GM12801 (cell line): ENCODE data around the gene ARHGEF3.

Experiments
- CTCF ChIP-seq: IDR thresholded peaks from one replicate; pipeline ENCODE4 v1.5.1; 2011; ENCODE audit warnings: control low read depth; ENCODE audit not compliant: insufficient read length; ENCODE audit errors: extremely low read depth

Gene ARHGEF3

GRCh38 chr3:56818156-56818985 lies 16.6 kb upstream of the ARHGEF3 start:
- TF ChIP-seq CTCF: no peak

- TF ChIP-seq CTCF: no peak
Observed at GRCh38 chr3:56817646-56818045, 15.9 kb upstream of the ARHGEF3 start.

- TF ChIP-seq CTCF: no peak
Observed at GRCh38 chr3:56816061-56816460, 14.3 kb upstream of the ARHGEF3 start.

- TF ChIP-seq CTCF: no peak
Observed at GRCh38 chr3:56815589-56815988, 13.8 kb upstream of the ARHGEF3 start.

GRCh38 chr3:56813653-56813960 lies 11.9 kb upstream of the ARHGEF3 start:
- TF ChIP-seq CTCF: no peak

GRCh38 chr3:56812754-56813652 lies 11.3 kb upstream of the ARHGEF3 start:
- TF ChIP-seq CTCF: no peak

GRCh38 chr3:56811546-56812202 lies 9.9 kb upstream of the ARHGEF3 start:
- TF ChIP-seq CTCF: no peak
